Right kidney (tissue), 1 donor: ENCODE data around the gene NECAP2.
"Not testable (repeated sequence)": the region's sequence is repeated elsewhere in the genome, so short reads cannot be mapped to it uniquely, and the experiment has no call there.

ENCODE experiments used
- DNase-seq: peaks from one replicate; pipeline ENCODE4 v3.0.0-alpha.2; 2016

The NECAP2 gene

GRCh38 chr1:16458831-16459230 is 18.3 kb downstream of the NECAP2 start:
- DNase-seq, result no peak

- no peak for DNase-seq
These were observed 18.9 kb downstream of the NECAP2 start for GRCh38 chr1:16459352-16459925.

GRCh38 chr1:16461681-16462080 is 21.2 kb downstream of the NECAP2 start:
- no peak for DNase-seq

DNA sequence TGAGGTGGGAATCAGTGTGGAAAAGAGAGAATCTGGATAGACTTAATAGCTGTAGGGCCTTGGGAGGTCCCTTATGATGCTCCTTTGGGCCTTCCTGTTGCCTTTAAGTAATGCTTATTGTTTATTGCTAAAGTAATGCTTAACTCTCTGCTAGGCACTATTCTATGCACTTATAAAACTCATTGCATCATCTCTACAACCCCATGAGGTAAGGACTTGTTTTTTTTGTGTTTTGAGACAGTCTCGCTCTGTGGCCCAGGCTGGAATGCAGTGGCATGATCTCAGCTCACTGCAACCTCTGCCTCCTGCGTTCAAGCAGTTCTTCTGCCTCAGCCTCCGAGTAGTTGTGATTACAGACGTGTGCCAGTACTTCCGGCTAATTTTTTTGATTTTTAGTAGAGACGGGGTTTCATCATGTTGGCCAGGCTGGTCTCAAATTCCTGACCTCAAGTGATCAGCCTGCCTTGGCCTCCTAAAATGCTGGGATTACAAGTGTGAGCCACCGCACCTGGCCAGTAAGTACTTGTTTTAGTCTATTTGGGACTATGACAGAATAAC is 22.3 kb downstream of the NECAP2 start:
- no peak for DNase-seq

GRCh38 chr1:16464917-16465625 is 24.5 kb downstream of the NECAP2 start:
- no peak for DNase-seq

DNA sequence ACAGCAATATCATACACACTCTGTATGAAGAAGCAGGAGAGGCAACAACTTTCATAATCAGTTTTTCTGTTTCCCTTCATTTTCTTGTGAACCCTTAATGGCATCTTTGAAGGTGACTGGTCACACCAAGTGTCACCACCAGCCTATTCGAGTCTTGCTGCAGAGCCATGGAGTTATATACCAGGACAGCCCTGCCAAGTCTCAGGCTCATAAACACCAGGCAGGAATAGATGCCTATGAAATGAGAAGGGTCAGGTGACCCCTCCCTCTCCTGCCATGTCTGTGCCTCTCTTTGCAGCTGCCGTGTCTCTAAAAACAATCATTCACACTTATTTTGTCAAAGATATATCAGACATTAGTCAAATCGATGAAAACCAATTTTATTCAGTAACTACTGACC is 28.0 kb downstream of the NECAP2 start:
- DNase-seq, result no peak

GRCh38 chr1:16474166-16474800 is 33.8 kb downstream of the NECAP2 start:
- no peak for DNase-seq

DNA sequence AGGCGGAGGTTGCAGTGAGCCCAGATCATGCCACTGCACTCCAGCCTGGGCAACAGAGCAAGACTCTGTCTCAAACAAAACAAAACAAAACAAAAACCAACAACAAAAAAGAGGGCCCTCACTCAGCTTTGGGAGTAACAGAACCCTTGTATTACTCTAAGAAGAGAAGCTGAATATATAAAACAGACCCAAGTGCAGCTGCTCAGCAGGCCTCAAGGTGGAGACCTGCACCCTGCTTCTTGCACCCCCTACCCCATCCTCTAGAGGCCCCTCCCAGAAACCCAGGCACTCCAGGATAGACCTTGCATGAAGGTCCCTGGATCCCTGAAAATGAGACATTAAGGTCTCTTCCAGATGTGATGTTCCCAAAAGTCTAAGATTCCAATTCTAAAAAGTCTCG is 34.4 kb downstream of the NECAP2 start:
- DNase-seq, result not testable (repeated sequence)

- not testable (repeated sequence) for DNase-seq
These were observed 35.5 kb downstream of the NECAP2 start for GRCh38 chr1:16475771-16476770.

DNA sequence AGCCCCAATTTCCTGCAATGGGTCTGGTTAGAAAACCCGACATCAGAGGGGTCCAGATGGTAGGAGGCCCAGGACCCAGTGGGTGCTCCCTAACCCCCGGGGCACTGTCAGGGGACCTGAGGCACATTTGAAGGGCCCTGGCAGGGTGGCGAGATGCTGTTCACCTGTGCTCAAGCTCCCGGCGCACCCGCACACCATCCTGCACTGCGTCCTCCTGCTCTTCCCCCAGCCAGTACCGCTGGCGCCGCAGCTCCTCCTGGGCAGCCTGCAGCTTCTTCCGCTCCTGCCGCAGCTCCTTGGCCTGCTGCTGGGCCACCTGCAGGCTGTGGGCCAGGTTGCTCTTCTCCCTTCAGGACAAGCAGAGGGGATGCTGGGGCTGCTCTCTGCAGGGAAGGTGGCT is 37.6 kb downstream of the NECAP2 start:
- DNase-seq, result no peak

DNA sequence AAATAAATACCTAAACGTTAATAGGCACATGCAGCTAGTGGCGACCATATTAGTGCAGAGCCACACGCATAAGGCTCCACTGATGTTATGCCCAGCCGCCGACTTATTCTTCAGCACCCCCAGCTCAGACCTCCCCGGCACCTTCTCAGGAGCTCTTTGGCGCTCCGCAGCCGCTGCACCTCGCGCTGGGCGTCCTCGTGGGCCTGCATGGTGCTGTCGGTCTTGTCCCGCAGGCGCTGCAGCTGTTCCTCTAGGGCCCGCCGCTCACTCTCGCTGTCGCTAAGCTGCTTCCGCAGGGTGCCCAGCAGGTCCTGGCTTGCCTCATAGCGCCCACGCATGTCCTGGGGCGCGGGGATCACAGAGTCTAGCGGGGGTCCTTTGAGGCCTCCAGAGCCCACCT is 42.6 kb downstream of the NECAP2 start:
- DNase-seq, result not testable (repeated sequence)

GRCh38 chr1:16483639-16484500 is 43.3 kb downstream of the NECAP2 start:
- DNase-seq, result not testable (repeated sequence)

GRCh38 chr1:16484501-16484835 is 43.9 kb downstream of the NECAP2 start:
- DNase-seq, result no peak

GRCh38 chr1:16484931-16485330 is 44.4 kb downstream of the NECAP2 start:
- no peak for DNase-seq

GRCh38 chr1:16486316-16486715 is 45.8 kb downstream of the NECAP2 start:
- DNase-seq, result not testable (repeated sequence)

DNA sequence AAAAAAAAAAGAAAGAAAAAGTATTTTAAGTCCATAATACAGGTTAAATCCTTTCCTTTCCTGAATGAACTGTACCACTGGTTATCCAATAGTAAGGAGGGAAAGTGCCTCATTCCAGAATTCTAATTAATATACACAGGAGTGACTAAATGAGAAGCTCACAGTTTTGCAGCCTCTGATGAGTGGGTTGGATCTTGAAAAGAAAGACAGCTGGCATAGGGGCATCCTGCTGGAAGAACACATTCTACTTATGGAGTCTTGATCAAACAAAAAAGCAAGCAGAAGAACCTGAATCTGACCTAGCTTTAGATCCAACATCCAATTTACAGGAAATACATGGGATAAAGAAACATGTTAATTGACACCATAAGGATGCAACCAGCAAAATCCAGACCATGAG is 46.5 kb downstream of the NECAP2 start:
- DNase-seq, result not testable (repeated sequence)

GRCh38 chr1:16489195-16489880 is 48.8 kb downstream of the NECAP2 start:
- not testable (repeated sequence) for DNase-seq

GRCh38 chr1:16491056-16491675 is 50.6 kb downstream of the NECAP2 start:
- no peak for DNase-seq

GRCh38 chr1:16492937-16493336 is 52.4 kb downstream of the NECAP2 start:
- DNase-seq, result not testable (repeated sequence)

- not testable (repeated sequence) for DNase-seq
These were observed 53.2 kb downstream of the NECAP2 start for GRCh38 chr1:16493731-16494130.
